SK-N-SH (cell line): ENCODE results near the gene OR8B4. TPM values are rescaled to one million over a fixed set of nuclear protein-coding genes. Genes with fewer than 3 reads are reported as not detected.

Source experiments
- CTCF ChIA-PET: fragments of 300-600, 350-600 bp; formaldehyde crosslinking; extraction: SDS; loops from one replicate; lab custom pipeline; 2021; lab: Yijun Ruan, JAX
- POLR2A ChIA-PET: fragments of 350-600 bp; sonication (Branson Sonifier 250); formaldehyde crosslinking; extraction: SDS; loops from one replicate; lab custom pipeline; 2020; ENCODE audit warnings: antibody characterized with exemption, inconsistent platforms; lab: Yijun Ruan, JAX
- DNase-seq: peaks from one replicate; pipeline ENCODE4 v3.0.0; 2012
- H2AFZ ChIP-seq: fragments of 200-600 bp; sonication (generic); 2 replicates; pipeline ENCODE4 v1.8.1; 2016; ENCODE audit warnings: antibody characterized with exemption, mild to moderate bottlenecking, low read depth
- H3F3A ChIP-seq: fragments of 200-600 bp; sonication (generic); replicated peaks from 2 replicates; pipeline ENCODE3; 2016; ENCODE audit warnings: antibody characterized with exemption, mild to moderate bottlenecking; ENCODE audit not compliant: insufficient read depth
- H3K27ac ChIP-seq, 2 experiments: fragments of 200-500 bp in 1 of 2; fragments of 200-600 bp in 1 of 2; sonication (Bioruptor generic) in 1 of 2; sonication (generic), shearing (Covaris generic) in 1 of 2; 2 replicates each; pipeline versions ENCODE4 v1.5.1 to v1.6.1; 2014 to 2016; ENCODE audit warnings: low read depth in 2 of 2, inconsistent platforms in 1 of 2, low read length in 1 of 2, mild to moderate bottlenecking in 1 of 2, mixed read lengths in 1 of 2
- H3K27me3 ChIP-seq: fragments of 200-600 bp; sonication (generic), shearing (Covaris generic); 2 replicates; pipeline ENCODE4 v1.6.1; 2016; ENCODE audit warnings: mixed run types; ENCODE audit not compliant: insufficient read depth
- H3K36me3 ChIP-seq, 2 experiments: fragments of 200-500 bp in 1 of 2; fragments of 200-600 bp in 1 of 2; sonication (Bioruptor generic) in 1 of 2; sonication (generic) in 1 of 2; replicated peaks in 1 of 2; 2 replicates each; pipeline versions ENCODE3 to v1.5.1; 2014 to 2016; ENCODE audit warnings: low read length in 1 of 2, mild to moderate bottlenecking in 1 of 2; ENCODE audit not compliant: insufficient read depth in 2 of 2, control insufficient read depth in 1 of 2
- H3K4me1 ChIP-seq, 2 experiments: fragments of 200-500 bp in 1 of 2; fragments of 200-600 bp in 1 of 2; sonication (Bioruptor generic) in 1 of 2; sonication (generic), shearing (Covaris generic) in 1 of 2; 2 replicates each; pipeline versions ENCODE4 v1.5.1 to v1.6.1; 2014 to 2016; ENCODE audit warnings: low read depth in 1 of 2, low read length in 1 of 2, mixed run types in 1 of 2; ENCODE audit not compliant: insufficient read depth in 2 of 2, control insufficient read depth in 1 of 2
- H3K4me2 ChIP-seq: fragments of 200-600 bp; sonication (generic), shearing (Covaris generic); 2 replicates; pipeline ENCODE4 v1.6.1; 2017; ENCODE audit warnings: mixed run types
- H3K4me3 ChIP-seq, 2 experiments: fragments of 200-500 bp in 1 of 2; fragments of 200-600 bp in 1 of 2; sonication (Bioruptor generic) in 1 of 2; sonication (generic), shearing (Covaris generic) in 1 of 2; 2 replicates each; pipeline versions ENCODE4 v1.5.1 to v1.8.1; 2014 to 2016; ENCODE audit warnings: low read depth in 2 of 2, inconsistent platforms in 1 of 2, low read length in 1 of 2, mild to moderate bottlenecking in 1 of 2, mixed read lengths in 1 of 2, moderate library complexity in 1 of 2
- H3K79me2 ChIP-seq: fragments of 200-600 bp; sonication (generic); 2 replicates; pipeline ENCODE4 v1.8.1; 2017; ENCODE audit warnings: mild to moderate bottlenecking; ENCODE audit not compliant: insufficient read depth
- H3K9ac ChIP-seq: fragments of 200-600 bp; sonication (generic); 2 replicates; pipeline ENCODE4 v1.6.1; 2017; ENCODE audit warnings: mixed run types
- H3K9me2 ChIP-seq: fragments of 200-600 bp; sonication (generic); 2 replicates; pipeline ENCODE4 v1.6.1; 2017; ENCODE audit warnings: mixed run types
- H3K9me3 ChIP-seq: fragments of 200-600 bp; sonication (generic); 2 replicates; pipeline ENCODE4 v1.6.1; 2017; ENCODE audit warnings: mixed run types, mild to moderate bottlenecking, moderate library complexity
- H4K20me1 ChIP-seq: fragments of 200-600 bp; sonication (generic); 2 replicates; pipeline ENCODE4 v1.6.1; 2017; ENCODE audit warnings: mild to moderate bottlenecking, mixed run types; ENCODE audit not compliant: insufficient read depth
- ELF1 ChIP-seq: IDR thresholded peaks from 2 replicates; pipeline ENCODE4 v1.4.0; 2012
- EP300 ChIP-seq, 2 experiments: IDR thresholded peaks; 2 replicates each; pipeline versions ENCODE4 v1.4.0 to v1.6.1; 2012; ENCODE audit warnings: borderline replicate concordance in 1 of 2, low read depth in 1 of 2, low read length in 1 of 2
- EZH2phosphoT487 ChIP-seq: fragments of 200-600 bp; sonication (generic); IDR thresholded peaks from 2 replicates; pipeline ENCODE4 v1.6.1; 2017; ENCODE audit warnings: low read depth, mixed run types, mild to moderate bottlenecking, antibody characterized with exemption, moderate library complexity, borderline replicate concordance
- FOSL2 ChIP-seq: IDR thresholded peaks from 2 replicates; pipeline ENCODE4 v1.4.0; 2012; ENCODE audit warnings: low read depth, mild to moderate bottlenecking, moderate library complexity, borderline replicate concordance
- FOXJ3 ChIP-seq: sonication (generic); formaldehyde crosslinking; IDR thresholded peaks from 2 replicates; pipeline ENCODE4 v1.5.1; 2020; ENCODE audit warnings: mild to moderate bottlenecking, missing genetic modification reagents
- FOXM1 ChIP-seq: IDR thresholded peaks from 2 replicates; pipeline ENCODE4 v1.4.0; 2012; ENCODE audit warnings: low read depth, mild to moderate bottlenecking
- GABPA ChIP-seq: IDR thresholded peaks from 2 replicates; pipeline ENCODE4 v1.4.0; 2012; ENCODE audit warnings: low read depth, mild to moderate bottlenecking
- MEF2A ChIP-seq: IDR thresholded peaks from 2 replicates; pipeline ENCODE4 v1.4.0; 2012; ENCODE audit warnings: low read depth, borderline replicate concordance
- POLR2AphosphoS5 ChIP-seq: IDR thresholded peaks from 2 replicates; pipeline ENCODE4 v1.6.1; 2012; ENCODE audit warnings: low read depth, low read length
- REST ChIP-seq: IDR thresholded peaks from 2 replicates; pipeline ENCODE4 v1.6.1; 2012; ENCODE audit warnings: mild to moderate bottlenecking, low read depth, low read length, moderate library complexity
- RFX5 ChIP-seq: IDR thresholded peaks from 2 replicates; pipeline ENCODE4 v1.6.1; 2012; ENCODE audit warnings: mild to moderate bottlenecking, improper control_type of control experiment, low read length
- RXRA ChIP-seq: IDR thresholded peaks from 2 replicates; pipeline ENCODE4 v1.4.0; 2012; ENCODE audit warnings: low read depth, mild to moderate bottlenecking, borderline replicate concordance
- TEAD4 ChIP-seq: IDR thresholded peaks from 2 replicates; pipeline ENCODE4 v1.4.0; 2012; ENCODE audit warnings: mild to moderate bottlenecking, borderline replicate concordance; ENCODE audit not compliant: insufficient read depth
- USF2 ChIP-seq: fragments of 150-350 bp; IDR thresholded peaks from 2 replicates; pipeline ENCODE4 v1.6.1; 2017; ENCODE audit warnings: antibody characterized with exemption, low read length, low read depth, borderline replicate concordance
- YY1 ChIP-seq: IDR thresholded peaks from 2 replicates; pipeline ENCODE4 v1.4.0; 2012; ENCODE audit warnings: low read depth, mild to moderate bottlenecking
- WGBS: methylation state at CpG from one replicate; pipeline ENCODE4 v1.1.6; 2017; ENCODE audit warnings: low lambda C conversion rate; 5-methylcytosine and 5-hydroxymethylcytosine counted together
- polyA plus RNA-seq, 3 experiments: library from polyadenylated mRNA; depleted of rRNA; stranded (reverse); fragments of >200 nt; gene quantifications; 2 replicates each; pipeline ENCODE4 v1.2.3, GENCODE V29; 2012
- TF ChIP-seq, protein P1 (sequence below): fragments of 150-350 bp; IDR thresholded peaks from 2 replicates; pipeline ENCODE4 v1.6.1; 2016; ENCODE audit warnings: mild to moderate bottlenecking, low read depth, low read length
- TF ChIP-seq, protein P2 (sequence below): IDR thresholded peaks from 2 replicates; pipeline ENCODE4 v1.4.0; 2012; ENCODE audit warnings: low read depth

OR8B4 gene
- polyA plus RNA-seq, 1 of the 3 experiments (the other 2 are of a cell fraction), result not detected

GRCh38 chr11:124445646-124446150 lies 21.0 kb upstream of the OR8B4 start, which contains the start of gene OR8B8:
Gene OR8B8, minus strand, starts transcription at chr11:124445696. Its CDS starts 4,611 bp downstream, at chr11:124441085.
- whole genome bisulfite sequencing, result 35% methylated on average over 1 of the region's 1 CpG
- DNase-seq, result no peak
- Histone ChIP-seq H3K79me2 (no peaks in the 10 kb centered on the region), H3K9ac (no peak within 1 kb of the TSS), H3K27me3 (peaks cover 7% of the 10 kb centered on the region; the same call in 1 of the 2 replicates), H2AFZ (no peak within 1 kb of the TSS), H4K20me1 (no peaks in the 10 kb centered on the region), H3K9me2 (no peaks in the 10 kb centered on the region), H3K4me1 (no peaks in the 10 kb centered on the region), H3F3A (no peaks in the 10 kb centered on the region), H3K4me3 (no peak within 1 kb of the TSS), H3K4me2 (no peak within 1 kb of the TSS), H3K27ac (no peak within 1 kb of the TSS), H3K36me3 (no peaks in the 10 kb centered on the region), H3K9me3 (no peaks in the 10 kb centered on the region)
- TF ChIP-seq TEAD4 (no peak), REST (no peak), FOSL2 (no peak), GABPA (no peak), MEF2A (no peak), YY1 (no peak)
- TF ChIP-seq, protein P1, sequence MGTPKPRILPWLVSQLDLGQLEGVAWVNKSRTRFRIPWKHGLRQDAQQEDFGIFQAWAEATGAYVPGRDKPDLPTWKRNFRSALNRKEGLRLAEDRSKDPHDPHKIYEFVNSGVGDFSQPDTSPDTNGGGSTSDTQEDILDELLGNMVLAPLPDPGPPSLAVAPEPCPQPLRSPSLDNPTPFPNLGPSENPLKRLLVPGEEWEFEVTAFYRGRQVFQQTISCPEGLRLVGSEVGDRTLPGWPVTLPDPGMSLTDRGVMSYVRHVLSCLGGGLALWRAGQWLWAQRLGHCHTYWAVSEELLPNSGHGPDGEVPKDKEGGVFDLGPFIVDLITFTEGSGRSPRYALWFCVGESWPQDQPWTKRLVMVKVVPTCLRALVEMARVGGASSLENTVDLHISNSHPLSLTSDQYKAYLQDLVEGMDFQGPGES, result no peak
- TF ChIP-seq, protein P2, sequence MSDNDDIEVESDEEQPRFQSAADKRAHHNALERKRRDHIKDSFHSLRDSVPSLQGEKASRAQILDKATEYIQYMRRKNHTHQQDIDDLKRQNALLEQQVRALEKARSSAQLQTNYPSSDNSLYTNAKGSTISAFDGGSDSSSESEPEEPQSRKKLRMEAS, result no peak
- CTCF ChIA-PET, result no interaction called here
- POLR2A ChIA-PET, result no interaction called here

- POLR2A ChIA-PET, result no interaction called here
- no peak overlapping the region for H3K27ac ChIP-seq
- H2AFZ ChIP-seq, result no peak overlapping the region
- no peak for DNase-seq
- H3K9ac ChIP-seq, result no peak overlapping the region
- H3K9me3 ChIP-seq, result no peaks in the 10 kb centered on the region
- TF ChIP-seq USF2 (no peak), ELF1 (no peak), RFX5 (no peak), RXRA (no peak), REST (no peak), FOXJ3 (CRISPR knock-in tag) (no peak), EZH2phosphoT487 (no peak), TEAD4 (no peak), POLR2AphosphoS5 (no peak), EP300 (IDR thresholded peaks at IDR 0.05; ENCODE audit: borderline replicate concordance in 1 of 2, low read depth in 1 of 2, low read length in 1 of 2) (no peak), FOXM1 (no peak)
- H3K4me1 ChIP-seq, result no peaks in the 10 kb centered on the region
- peaks cover 7% of the 10 kb centered on the region; the same call in 1 of the 2 replicates for H3K27me3 ChIP-seq
- H3K36me3 ChIP-seq, result no peaks in the 10 kb centered on the region
- WGBS, result 0% methylated on average over 2 of the region's 2 CpGs
- H3F3A ChIP-seq, result no peaks in the 10 kb centered on the region
- no peaks in the 10 kb centered on the region for H3K79me2 ChIP-seq
- H4K20me1 ChIP-seq, result no peaks in the 10 kb centered on the region
- H3K4me2 ChIP-seq, result no peak overlapping the region
- no peaks in the 10 kb centered on the region for H3K9me2 ChIP-seq
- H3K4me3 ChIP-seq, result no peak overlapping the region
- CTCF ChIA-PET, result no interaction called here
These were observed 18.2 kb upstream of the OR8B4 start for GRCh38 chr11:124442847-124443246.
